Thoracic aorta (tissue), 2 donors: ENCODE results near the gene LRRC74B. TPM values are rescaled to one million over a fixed set of nuclear protein-coding genes. Genes with fewer than 3 reads are reported as not detected.

ENCODE experiments used
- ATAC-seq: fragments of 150-250 bp; one replicate; pipeline ENCODE4 v1.8.0; 2017; ENCODE audit warnings: low read depth; ENCODE audit not compliant: insufficient number of reproducible peaks, low FRiP score
- DNase-seq: peaks from one replicate; pipeline ENCODE4 v3.0.0-alpha.2; 2020; ENCODE audit warnings: low spot score
- H3K27ac ChIP-seq, 2 donors: fragments of 200-600 bp; sonication (generic); 1 replicate in 1 of 2; 2 replicates in 1 of 2; pipeline ENCODE4 v1.5.1; 2016; ENCODE audit warnings: mild to moderate bottlenecking in 2 of 2, moderate library complexity in 2 of 2
- H3K27me3 ChIP-seq: fragments of 200-600 bp; sonication (generic); replicated peaks from 2 replicates; pipeline ENCODE4 v1.6.0; 2016; ENCODE audit warnings: mild to moderate bottlenecking; ENCODE audit not compliant: insufficient read depth
- H3K36me3 ChIP-seq: fragments of 200-600 bp; sonication (generic); one replicate; pipeline ENCODE4 v1.5.1; 2016
- H3K4me1 ChIP-seq, 2 donors: fragments of 200-600 bp; sonication (generic); 1 replicate in 1 of 2; 2 replicates in 1 of 2; pipeline versions ENCODE4 v1.5.1 to v1.6.0; 2016; ENCODE audit warnings: low read depth in 2 of 2, mild to moderate bottlenecking in 1 of 2; ENCODE audit not compliant: control insufficient read depth in 1 of 2
- H3K4me3 ChIP-seq: fragments of 200-600 bp; sonication (generic); 2 replicates; pipeline ENCODE4 v1.5.1; 2016; ENCODE audit warnings: mild to moderate bottlenecking
- H3K9me3 ChIP-seq: fragments of 200-600 bp; sonication (generic); 2 replicates; pipeline ENCODE4 v1.5.1; 2016
- total RNA-seq, 2 donors: library from RNA; depleted of rRNA; stranded (reverse); fragments of >200 nt; gene quantifications; one replicate each; pipeline versions ENCODE4 v1.1.0 to v1.2.3, GENCODE V29; 2016
- TF ChIP-seq, protein P1 (sequence below): fragments of 200-600 bp; sonication (generic); IDR thresholded peaks from one replicate; pipeline ENCODE4 v1.5.1; 2019; ENCODE audit warnings: antibody characterized with exemption

The LRRC74B gene
- total RNA-seq, 2 donors from 2014 or later = not detected

DNA sequence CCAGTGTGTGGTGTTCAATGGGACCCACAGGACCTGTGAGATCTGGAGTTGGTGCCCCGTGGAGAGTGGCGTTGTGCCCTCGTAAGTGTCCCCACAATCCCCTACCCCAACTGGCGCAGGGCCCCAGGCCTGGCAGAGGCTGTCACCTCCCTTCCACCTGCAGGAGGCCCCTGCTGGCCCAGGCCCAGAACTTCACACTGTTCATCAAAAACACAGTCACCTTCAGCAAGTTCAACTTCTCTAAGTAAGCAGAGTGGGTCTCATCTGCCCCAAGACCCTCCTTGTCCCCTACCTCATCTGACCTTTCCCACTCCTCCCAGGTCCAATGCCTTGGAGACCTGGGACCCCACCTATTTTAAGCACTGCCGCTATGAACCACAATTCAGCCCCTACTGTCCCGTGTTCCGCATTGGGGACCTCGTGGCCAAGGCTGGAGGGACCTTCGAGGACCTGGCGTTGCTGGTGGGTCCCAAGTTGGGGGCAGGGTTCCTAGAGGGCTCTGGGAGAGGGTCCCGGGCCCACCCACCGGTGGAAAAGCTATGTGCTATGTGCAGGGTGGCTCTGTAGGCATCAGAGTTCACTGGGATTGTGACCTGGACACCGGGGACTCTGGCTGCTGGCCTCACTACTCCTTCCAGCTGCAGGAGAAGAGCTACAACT is 22.7 kb upstream of the LRRC74B start:
- Histone ChIP-seq H3K4me1 (no peaks in the 10 kb centered on the region), H3K27me3 (no peaks in the 10 kb centered on the region), H3K4me3 (no peak overlapping the region), H3K9me3 (no peaks in the 10 kb centered on the region), H3K36me3 (no peaks in the 10 kb centered on the region), H3K27ac (no peak overlapping the region)
- ATAC-seq (no peak), DNase-seq (no peak)
- TF ChIP-seq, protein P1, sequence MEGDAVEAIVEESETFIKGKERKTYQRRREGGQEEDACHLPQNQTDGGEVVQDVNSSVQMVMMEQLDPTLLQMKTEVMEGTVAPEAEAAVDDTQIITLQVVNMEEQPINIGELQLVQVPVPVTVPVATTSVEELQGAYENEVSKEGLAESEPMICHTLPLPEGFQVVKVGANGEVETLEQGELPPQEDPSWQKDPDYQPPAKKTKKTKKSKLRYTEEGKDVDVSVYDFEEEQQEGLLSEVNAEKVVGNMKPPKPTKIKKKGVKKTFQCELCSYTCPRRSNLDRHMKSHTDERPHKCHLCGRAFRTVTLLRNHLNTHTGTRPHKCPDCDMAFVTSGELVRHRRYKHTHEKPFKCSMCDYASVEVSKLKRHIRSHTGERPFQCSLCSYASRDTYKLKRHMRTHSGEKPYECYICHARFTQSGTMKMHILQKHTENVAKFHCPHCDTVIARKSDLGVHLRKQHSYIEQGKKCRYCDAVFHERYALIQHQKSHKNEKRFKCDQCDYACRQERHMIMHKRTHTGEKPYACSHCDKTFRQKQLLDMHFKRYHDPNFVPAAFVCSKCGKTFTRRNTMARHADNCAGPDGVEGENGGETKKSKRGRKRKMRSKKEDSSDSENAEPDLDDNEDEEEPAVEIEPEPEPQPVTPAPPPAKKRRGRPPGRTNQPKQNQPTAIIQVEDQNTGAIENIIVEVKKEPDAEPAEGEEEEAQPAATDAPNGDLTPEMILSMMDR = no peak

DNA sequence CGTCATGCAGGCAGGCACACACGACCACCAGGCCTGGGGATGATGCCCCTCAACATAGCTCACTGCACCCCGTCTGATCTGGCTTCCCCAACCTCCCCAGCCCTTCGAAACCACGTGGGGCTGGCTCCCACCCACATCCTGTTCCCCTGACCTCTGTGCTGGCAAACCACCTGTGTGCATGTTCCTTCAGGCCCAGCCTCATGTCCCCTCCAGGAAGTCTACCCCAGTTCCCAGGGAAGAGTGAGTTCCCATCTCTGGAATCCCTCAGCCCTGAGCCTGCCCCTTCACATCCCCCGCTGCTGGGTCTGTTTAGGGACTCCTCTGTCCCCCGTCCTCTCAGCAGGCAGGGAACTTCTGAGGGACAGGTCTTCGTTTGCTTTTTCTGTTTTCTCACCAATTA is 20.5 kb upstream of the LRRC74B start:
- Histone ChIP-seq H3K27ac (no peak overlapping the region), H3K27me3 (no peaks in the 10 kb centered on the region), H3K9me3 (no peaks in the 10 kb centered on the region), H3K4me3 (no peak overlapping the region), H3K36me3 (no peaks in the 10 kb centered on the region), H3K4me1 (no peaks in the 10 kb centered on the region)
- TF ChIP-seq, protein P1 = no peak
- ATAC-seq (no peak), DNase-seq (no peak)

- Histone ChIP-seq H3K4me1 (no peaks in the 10 kb centered on the region), H3K27me3 (no peaks in the 10 kb centered on the region), H3K9me3 (no peaks in the 10 kb centered on the region), H3K4me3 (no peak overlapping the region), H3K27ac (no peak overlapping the region), H3K36me3 (no peaks in the 10 kb centered on the region)
- ATAC-seq (no peak), DNase-seq (no peak)
- TF ChIP-seq, protein P1 = no peak
These were observed 19.7 kb upstream of the LRRC74B start for GRCh38 chr22:21025763-21026755.

DNA sequence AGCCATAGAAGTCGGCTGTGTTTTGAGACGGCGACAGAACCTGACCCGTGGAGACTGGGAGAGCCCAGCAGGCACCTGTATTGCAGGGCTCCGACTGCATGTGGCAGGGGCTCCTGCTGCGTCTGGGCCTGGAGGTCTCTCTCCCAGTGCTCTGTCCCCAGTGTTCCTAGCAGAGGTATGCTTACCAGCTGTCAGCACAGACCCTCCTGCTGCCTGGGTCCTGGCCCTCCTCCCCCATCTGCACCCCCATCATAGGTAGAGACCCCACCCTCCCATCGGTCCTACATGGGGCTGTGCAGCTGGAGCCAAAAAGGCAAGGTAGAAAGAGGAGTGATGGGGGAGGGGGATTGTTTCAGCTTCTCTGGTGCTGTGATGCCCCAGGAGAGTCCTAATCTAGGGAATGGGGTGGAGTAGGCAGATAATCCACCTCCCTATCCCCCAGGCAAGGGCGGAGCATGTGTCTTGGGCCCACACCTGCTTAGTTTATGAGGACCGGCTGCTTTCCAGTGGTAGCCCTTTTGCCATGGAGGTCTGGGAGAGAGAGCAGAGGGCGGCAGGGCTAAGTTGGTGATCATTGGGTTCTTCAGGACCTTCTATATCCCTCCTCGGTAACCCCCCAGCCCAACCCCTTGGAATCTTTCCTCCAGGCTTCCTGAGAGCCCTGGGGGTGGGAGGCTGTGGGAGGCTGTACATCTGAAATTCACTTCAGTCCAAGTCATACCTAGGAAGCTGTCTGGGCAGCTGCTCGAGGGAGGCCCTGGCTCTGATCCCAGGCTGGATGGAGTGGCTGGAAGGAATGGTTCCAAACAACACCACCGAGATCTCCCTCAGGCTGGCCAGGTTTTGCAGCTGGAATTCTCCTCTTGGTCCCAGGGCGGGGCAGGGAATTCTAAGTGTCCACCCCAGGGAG is 18.7 kb upstream of the LRRC74B start:
- no peak for ATAC-seq
- no peaks in the 10 kb centered on the region for H3K27me3 ChIP-seq
- no peaks in the 10 kb centered on the region for H3K4me1 ChIP-seq
- no peaks in the 10 kb centered on the region for H3K36me3 ChIP-seq
- DNase-seq = no peak
- no peak overlapping the region for H3K27ac ChIP-seq
- TF ChIP-seq, protein P1 = no peak
- H3K9me3 ChIP-seq = no peaks in the 10 kb centered on the region
- no peak overlapping the region for H3K4me3 ChIP-seq
